Endothelial cell of umbilical vein (primary cell): ENCODE results near the gene ZNF124. TPM values are rescaled to one million over a fixed set of nuclear protein-coding genes. Genes with fewer than 3 reads are reported as not detected.

Experiments
- BruUV-seq: library from RNA; stranded (reverse); fragments of 400-500 nt; replicated peaks from 2 replicates; lab custom pipeline; 2021; lab: Mats Ljungman, UMichigan
- CTCF ChIA-PET: fragments of 300-600, 350-600 bp; sonication (Branson Sonifier 250); formaldehyde crosslinking; loops from one replicate; lab custom pipeline; 2021; ENCODE audit warnings: antibody characterized with exemption, inconsistent platforms; lab: Charles Lee
- POLR2A ChIA-PET: fragments of 300-600, 350-600 bp; sonication (Branson Sonifier 250); formaldehyde crosslinking; loops from one replicate; lab custom pipeline; 2021; ENCODE audit warnings: antibody characterized with exemption, inconsistent platforms; lab: Charles Lee
- DNase-seq: peaks from one replicate; pipeline ENCODE4 v3.0.0-alpha.2; 2011; ENCODE audit warnings: low read depth, low spot score
- FAIRE-seq: peaks from 2 replicates; lab custom pipeline; 2011; peaks lifted over from hg19 to GRCh38; lab: Jason Lieb, UNC
- H2AFZ ChIP-seq: 2 replicates; pipeline ENCODE4 v1.6.0; 2012; ENCODE audit warnings: low read depth, low read length, control low read depth, inconsistent platforms
- H3K27ac ChIP-seq: 2 replicates; pipeline ENCODE4 v1.5.1; 2011; ENCODE audit warnings: low read depth, mild to moderate bottlenecking, control low read depth, low read length, moderate library complexity; ENCODE audit not compliant: insufficient read depth
- H3K27me3 ChIP-seq, 2 experiments: 2 replicates each; pipeline versions ENCODE4 v1.6.0 to v1.6.1; 2011; ENCODE audit warnings: low read length in 2 of 2, mixed read lengths in 1 of 2; ENCODE audit not compliant: control insufficient read depth in 2 of 2, insufficient read depth in 2 of 2
- H3K36me3 ChIP-seq, 2 experiments: 2 replicates in 1 of 2; 3 replicates in 1 of 2; pipeline ENCODE4 v1.5.1; 2011; ENCODE audit warnings: low read length in 2 of 2, mild to moderate bottlenecking in 1 of 2, moderate library complexity in 1 of 2; ENCODE audit not compliant: control insufficient read depth in 2 of 2, insufficient read depth in 2 of 2; ENCODE audit errors: extremely low read depth in 1 of 2
- H3K4me1 ChIP-seq: 3 replicates; pipeline ENCODE4 v1.5.1; 2011; ENCODE audit warnings: mild to moderate bottlenecking, low read length; ENCODE audit not compliant: control insufficient read depth, insufficient read depth; ENCODE audit errors: extremely low read depth
- H3K4me2 ChIP-seq: 2 replicates; pipeline ENCODE4 v1.6.1; 2011; ENCODE audit warnings: low read length, control low read depth, mixed read lengths; ENCODE audit not compliant: insufficient read depth
- H3K4me3 ChIP-seq, 3 experiments: fragments of 200-600 bp in 1 of 3; sonication (generic), shearing (Covaris generic) in 1 of 3; replicated peaks in 1 of 3; 2 replicates each; pipeline ENCODE4 v1.5.1; 2011 to 2016; ENCODE audit warnings: control low read depth in 3 of 3, low read length in 3 of 3, mild to moderate bottlenecking in 2 of 3, inconsistent platforms in 1 of 3, low read depth in 1 of 3, moderate library complexity in 1 of 3; ENCODE audit not compliant: insufficient read depth in 1 of 3
- H3K79me2 ChIP-seq: 2 replicates; pipeline ENCODE4 v1.6.0; 2012; ENCODE audit warnings: low read length, inconsistent platforms; ENCODE audit not compliant: control insufficient read depth, insufficient read depth
- H3K9ac ChIP-seq: replicated peaks from 2 replicates; pipeline ENCODE3; 2011; ENCODE audit warnings: low read length, control low read depth; ENCODE audit not compliant: insufficient read depth; ENCODE audit errors: extremely low read depth
- H3K9me1 ChIP-seq: replicated peaks from 3 replicates; pipeline ENCODE4 v1.6.0; 2011; ENCODE audit warnings: mild to moderate bottlenecking, low read length; ENCODE audit not compliant: control insufficient read depth, insufficient read depth; ENCODE audit errors: extremely low read depth
- H3K9me3 ChIP-seq: replicated peaks from 2 replicates; pipeline ENCODE4 v1.5.1; 2012; ENCODE audit warnings: low read length, inconsistent platforms; ENCODE audit not compliant: control insufficient read depth, insufficient read depth
- H4K20me1 ChIP-seq: replicated peaks from 2 replicates; pipeline ENCODE3; 2011; ENCODE audit warnings: mild to moderate bottlenecking, low read length; ENCODE audit not compliant: control insufficient read depth, insufficient read depth; ENCODE audit errors: extremely low read depth
- EZH2 ChIP-seq: IDR thresholded peaks from 2 replicates; pipeline ENCODE4 v1.6.1; 2012; ENCODE audit warnings: borderline replicate concordance, low read depth, mild to moderate bottlenecking, moderate library complexity, low read length, inconsistent platforms; ENCODE audit not compliant: severe bottlenecking
- FOS ChIP-seq: IDR thresholded peaks from 2 replicates; pipeline ENCODE4 v1.6.1; 2011; ENCODE audit warnings: mild to moderate bottlenecking, low read length, moderate library complexity, borderline replicate concordance; ENCODE audit not compliant: insufficient read depth
- GATA2 ChIP-seq: IDR thresholded peaks from 2 replicates; pipeline ENCODE4 v1.7.0; 2011; ENCODE audit warnings: low read depth, mild to moderate bottlenecking, moderate library complexity, mixed read lengths, low read length; ENCODE audit not compliant: insufficient read length, insufficient read depth
- JUN ChIP-seq: IDR thresholded peaks from 2 replicates; pipeline ENCODE4 v1.6.1; 2011; ENCODE audit warnings: borderline replicate concordance, low read depth; ENCODE audit not compliant: insufficient read length, insufficient read depth
- MAX ChIP-seq: IDR thresholded peaks from 2 replicates; pipeline ENCODE4 v1.6.1; 2011; ENCODE audit not compliant: insufficient read depth, insufficient read length
- MYC ChIP-seq: IDR thresholded peaks from one replicate; pipeline ENCODE4 v1.6.1; 2011; ENCODE audit warnings: mild to moderate bottlenecking, low read depth, low read length
- POLR2A ChIP-seq: IDR thresholded peaks from 2 replicates; pipeline ENCODE4 v1.6.1; 2012; ENCODE audit warnings: low read depth, mild to moderate bottlenecking, control low read depth, low read length
- POLR2AphosphoS5 ChIP-seq: IDR thresholded peaks from 2 replicates; pipeline ENCODE4 v1.6.1; 2012; ENCODE audit warnings: low read depth, mild to moderate bottlenecking, control low read depth, low read length, moderate library complexity; ENCODE audit not compliant: insufficient read depth
- dilution Hi-C: fragments of 300-500 bp; cut with MboI; formaldehyde crosslinking; loops from one replicate; pipeline ENCODE4 v1.15.0; 2019; ENCODE audit warnings: low sequenced_read_pairs; ENCODE audit not compliant: extremely low pct_ligation_motif_present
- intact Hi-C: fragments of 100-400 bp; cut with micrococcal nuclease; formaldehyde crosslinking; loops from one replicate; pipeline ENCODE4 v1.10.0; 2022
- polyA plus RNA-seq, 4 experiments: library from polyadenylated mRNA; depleted of rRNA in 3 of 4; stranded (reverse) in 3 of 4; unstranded in 1 of 4; fragments of >200 nt; gene quantifications; 2 replicates each; pipeline versions ENCODE4 v1.2.1 to v1.2.3, GENCODE V29; 2011 to 2012; ENCODE audit warnings: missing spikeins in 1 of 4
- total RNA-seq: library from RNA; stranded (reverse); gene quantifications from 2 replicates; pipeline ENCODE4 v1.2.3, GENCODE V29; 2021
- TF ChIP-seq, protein P1 (sequence below), 2 donors: IDR thresholded peaks; 1 replicate in 1 of 2; 2 replicates in 1 of 2; pipeline ENCODE4 v1.5.1; 2011; ENCODE audit warnings: low read length in 2 of 2, mild to moderate bottlenecking in 2 of 2, moderate library complexity in 2 of 2, control low read depth in 1 of 2, inconsistent platforms in 1 of 2, low read depth in 1 of 2; ENCODE audit not compliant: insufficient read depth in 1 of 2; ENCODE audit errors: extremely low read depth in 1 of 2

Gene ZNF124
- total and polyA plus RNA-seq, 2 donors (not counting 3 experiments of a cell fraction or from before 2014, with no cell fraction given), result 3.5 to 25.6 TPM

- dilution Hi-C loops, result no loop called here
- intact Hi-C loops, result no loop called here
- POLR2A ChIA-PET, result no interaction called here
These were observed 5.9 kb upstream of the ZNF124 start for GRCh38 chr1:247177755-247178154.

More at GRCh38 chr1:247177755-247178154, 5.9 kb upstream of the ZNF124 start:
- H3K9me1 ChIP-seq, result no peaks in the 10 kb centered on the region
- H3K9ac ChIP-seq, result no peak overlapping the region
- no peaks in the 10 kb centered on the region for H3K36me3 ChIP-seq
- DNase-seq, result no peak
- BruUV-seq, result no TSS peak
- no peaks in the 10 kb centered on the region for H3K4me1 ChIP-seq
- H3K4me2 ChIP-seq, result no peak overlapping the region
- no peak for FAIRE-seq
- H3K4me3 ChIP-seq, result no peak overlapping the region
- H2AFZ ChIP-seq, result no peak overlapping the region
- no peak for TF ChIP-seq FOS
- TF ChIP-seq EZH2, result no peak
- TF ChIP-seq POLR2A, result no peak
- no peak for TF ChIP-seq JUN
- TF ChIP-seq GATA2, result no peak
- no peak for TF ChIP-seq POLR2AphosphoS5
- TF ChIP-seq MAX, result no peak
- no peak for TF ChIP-seq MYC
- TF ChIP-seq, protein P1, sequence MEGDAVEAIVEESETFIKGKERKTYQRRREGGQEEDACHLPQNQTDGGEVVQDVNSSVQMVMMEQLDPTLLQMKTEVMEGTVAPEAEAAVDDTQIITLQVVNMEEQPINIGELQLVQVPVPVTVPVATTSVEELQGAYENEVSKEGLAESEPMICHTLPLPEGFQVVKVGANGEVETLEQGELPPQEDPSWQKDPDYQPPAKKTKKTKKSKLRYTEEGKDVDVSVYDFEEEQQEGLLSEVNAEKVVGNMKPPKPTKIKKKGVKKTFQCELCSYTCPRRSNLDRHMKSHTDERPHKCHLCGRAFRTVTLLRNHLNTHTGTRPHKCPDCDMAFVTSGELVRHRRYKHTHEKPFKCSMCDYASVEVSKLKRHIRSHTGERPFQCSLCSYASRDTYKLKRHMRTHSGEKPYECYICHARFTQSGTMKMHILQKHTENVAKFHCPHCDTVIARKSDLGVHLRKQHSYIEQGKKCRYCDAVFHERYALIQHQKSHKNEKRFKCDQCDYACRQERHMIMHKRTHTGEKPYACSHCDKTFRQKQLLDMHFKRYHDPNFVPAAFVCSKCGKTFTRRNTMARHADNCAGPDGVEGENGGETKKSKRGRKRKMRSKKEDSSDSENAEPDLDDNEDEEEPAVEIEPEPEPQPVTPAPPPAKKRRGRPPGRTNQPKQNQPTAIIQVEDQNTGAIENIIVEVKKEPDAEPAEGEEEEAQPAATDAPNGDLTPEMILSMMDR (IDR thresholded peaks at IDR 0.05; ENCODE audit: extremely low read depth in 1 of 2, insufficient read depth in 1 of 2, low read depth in 1 of 2, low read length in 2 of 2), result no peak
- no peaks in the 10 kb centered on the region for H3K79me2 ChIP-seq
- H3K9me3 ChIP-seq, result no peaks in the 10 kb centered on the region
- no peaks in the 10 kb centered on the region for H3K27me3 ChIP-seq
- H3K27ac ChIP-seq, result no peak overlapping the region
- CTCF ChIA-PET, result no interaction called here
- H4K20me1 ChIP-seq, result no peaks in the 10 kb centered on the region
